Medulla oblongata (tissue), 1 donor: ENCODE measurements around the gene PTPN3.
"Not testable (repeated sequence)": the region's sequence is repeated elsewhere in the genome, so short reads cannot be mapped to it uniquely, and the experiment has no call there.

Source experiments
- DNase-seq: peaks from one replicate; pipeline ENCODE4 v3.0.0-alpha.2; 2015; ENCODE audit errors: extremely low spot score

Gene PTPN3

DNA sequence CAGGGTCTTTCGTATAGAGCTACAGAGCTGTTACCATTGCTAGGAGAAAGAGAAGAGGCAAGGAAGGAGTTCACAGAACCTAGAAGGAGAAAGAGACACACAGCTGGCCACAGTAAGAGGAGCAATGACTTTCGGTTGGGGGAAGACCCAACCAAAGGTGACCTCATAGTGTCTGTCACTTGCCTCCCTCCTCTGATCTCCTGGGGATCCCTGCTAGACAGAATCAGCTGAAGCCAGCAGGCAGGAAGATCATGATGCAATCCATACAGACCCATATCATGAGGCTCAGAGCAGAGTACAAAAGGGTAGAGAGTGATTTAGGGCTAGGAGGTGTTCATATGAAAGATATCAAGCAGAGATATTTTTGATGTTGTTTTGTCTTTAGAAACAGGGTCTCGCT is 151.2 kb downstream of the PTPN3 start:
- no peak for DNase-seq

GRCh38 chr9:109344866-109345265 is 153.2 kb downstream of the PTPN3 start:
- no peak for DNase-seq

DNA sequence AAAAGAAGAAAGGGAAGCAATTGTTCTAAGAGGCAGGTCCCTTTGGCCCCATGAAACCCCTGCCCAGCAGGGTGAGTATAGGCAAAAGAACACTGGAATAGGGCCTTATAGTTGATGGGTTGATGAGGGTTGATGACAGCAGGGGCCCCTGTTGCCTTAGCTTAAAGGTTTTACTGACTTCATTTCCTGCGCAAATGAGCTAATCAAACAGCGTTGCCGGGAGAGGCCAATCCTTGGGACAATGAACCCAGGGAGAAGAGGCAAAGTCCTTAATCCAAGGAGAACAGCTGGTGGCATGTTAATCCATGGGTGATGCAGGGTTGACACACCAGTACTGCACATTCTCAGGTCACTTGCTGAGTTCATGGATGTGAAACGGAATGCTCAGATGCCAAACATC is 155.2 kb downstream of the PTPN3 start:
- no peak for DNase-seq

DNA sequence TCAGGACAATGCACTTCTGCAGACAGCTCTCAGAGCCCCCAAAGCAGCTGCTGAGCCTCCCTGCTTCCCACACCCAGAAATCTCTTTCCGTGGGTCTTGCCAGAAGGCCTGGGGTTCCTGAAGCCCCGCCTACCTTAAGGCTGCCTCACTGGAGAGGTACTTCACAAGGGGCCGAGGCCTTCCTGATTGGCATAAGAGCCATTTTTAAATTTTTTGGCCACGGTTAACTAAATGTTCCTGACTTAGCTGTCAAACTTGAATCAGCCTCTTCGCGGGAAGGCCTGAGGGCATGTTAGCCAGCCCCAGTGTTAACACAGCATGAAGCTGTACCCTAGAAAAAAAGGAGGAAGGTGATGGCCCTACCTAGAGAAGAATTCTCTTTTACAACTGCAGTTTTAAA is 156.5 kb downstream of the PTPN3 start:
- DNase-seq, result no peak

GRCh38 chr9:109340979-109341378 is 157.1 kb downstream of the PTPN3 start:
- DNase-seq, result not testable (repeated sequence)

- DNase-seq, result no peak
Measured at GRCh38 chr9:109336409-109336808, 161.7 kb downstream of the PTPN3 start.

GRCh38 chr9:109335929-109336328 is 162.2 kb downstream of the PTPN3 start:
- DNase-seq, result no peak

GRCh38 chr9:109335121-109335520 is 163.0 kb downstream of the PTPN3 start:
- no peak for DNase-seq

DNA sequence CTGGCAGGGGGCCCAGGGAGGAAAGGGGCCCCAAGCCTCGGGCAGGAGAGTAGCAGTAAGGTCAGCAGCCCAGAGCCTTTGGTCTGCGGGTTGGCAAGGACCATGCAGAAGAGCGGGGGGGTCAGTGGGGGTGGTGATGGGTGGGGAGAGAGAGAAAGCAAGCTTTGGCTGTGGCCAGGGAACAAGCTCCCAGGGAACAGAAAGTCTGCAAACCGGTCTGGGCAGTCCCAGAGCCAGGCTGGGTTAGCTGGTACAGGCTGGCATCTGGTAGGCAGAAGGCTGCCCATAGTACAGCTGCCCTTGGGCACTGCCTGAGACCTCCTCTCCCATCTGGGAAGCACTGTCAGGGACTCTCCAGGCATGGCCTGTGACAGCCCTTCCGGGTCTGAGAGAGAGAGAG is 166.8 kb downstream of the PTPN3 start:
- DNase-seq, result peak; percentile 76

GRCh38 chr9:109329638-109330258 is 168.4 kb downstream of the PTPN3 start:
- DNase-seq, result no peak

GRCh38 chr9:109328978-109329637 is 169.0 kb downstream of the PTPN3 start:
- no peak for DNase-seq
